Left renal pelvis (tissue), 4 donors: ENCODE data around the gene GNG2. TPM values are rescaled to one million over a fixed set of nuclear protein-coding genes. Genes with fewer than 3 reads are reported as not detected.

Source experiments
- DNase-seq, 4 donors: peaks; one replicate each; pipeline ENCODE4 v3.0.0-alpha.2; 2013; ENCODE audit warnings: low read depth in 4 of 4, low spot score in 3 of 4
- polyA plus RNA-seq, 4 donors: library from polyadenylated mRNA; unstranded; fragments of 120-200 nt; gene quantifications; one replicate each; pipeline ENCODE4 v1.2.1, GENCODE V29; 2013; ENCODE audit not compliant: insufficient read length in 4 of 4

Gene GNG2
- polyA plus RNA-seq, 4 donors = 63.7 to 104 (median 75.8) TPM

- no peak for DNase-seq
Measured at GRCh38 chr14:51933191-51933590, 72.8 kb downstream of the GNG2 start.

GRCh38 chr14:51938137-51938536, 77.7 kb downstream of the GNG2 start:
- no peak for DNase-seq

- no peak for DNase-seq
Measured at GRCh38 chr14:51938821-51939220, 78.4 kb downstream of the GNG2 start.

GRCh38 chr14:51939226-51939625, 78.8 kb downstream of the GNG2 start:
- no peak for DNase-seq

- no peak for DNase-seq
Measured at GRCh38 chr14:51939755-51940301, 79.4 kb downstream of the GNG2 start.

DNA sequence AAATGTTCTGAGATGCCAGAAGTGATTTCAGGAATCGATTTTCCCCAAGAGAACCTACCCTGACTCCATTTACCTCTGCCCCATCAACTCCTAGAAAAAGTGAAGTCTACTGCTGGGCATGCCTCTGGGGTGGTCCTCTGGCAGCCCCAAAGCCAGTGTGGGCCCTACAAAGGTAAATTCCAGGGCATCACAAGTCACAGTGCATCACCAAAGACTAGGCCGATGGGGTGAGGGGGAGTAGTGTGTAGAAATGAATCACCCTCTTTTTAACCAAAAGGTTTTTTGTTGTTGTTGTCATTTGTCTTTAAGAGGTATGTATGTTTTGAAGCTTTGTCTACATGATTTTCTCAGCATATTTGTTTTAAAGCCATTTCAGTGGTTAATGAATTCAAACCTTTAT, 82.6 kb downstream of the GNG2 start:
- no peak for DNase-seq

DNA sequence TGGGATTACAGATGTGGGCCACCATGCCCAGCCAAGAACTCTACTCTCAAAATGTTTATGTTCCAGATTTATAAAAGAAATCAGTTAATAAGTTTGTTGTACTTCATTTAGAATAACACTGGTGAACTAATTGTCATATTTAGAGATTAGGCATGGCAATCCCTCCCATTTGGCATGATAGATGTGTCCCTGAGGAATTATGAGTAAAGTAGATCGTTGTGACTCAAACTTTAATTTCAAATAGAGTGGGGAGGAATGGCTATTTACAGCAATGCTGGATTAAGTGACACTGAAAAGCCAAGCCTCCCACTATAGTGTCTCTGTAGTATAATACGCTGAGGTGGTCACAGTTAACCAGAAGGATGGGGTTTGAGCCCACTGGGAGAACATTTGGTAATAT, 89.6 kb downstream of the GNG2 start:
- DNase-seq = no peak

DNA sequence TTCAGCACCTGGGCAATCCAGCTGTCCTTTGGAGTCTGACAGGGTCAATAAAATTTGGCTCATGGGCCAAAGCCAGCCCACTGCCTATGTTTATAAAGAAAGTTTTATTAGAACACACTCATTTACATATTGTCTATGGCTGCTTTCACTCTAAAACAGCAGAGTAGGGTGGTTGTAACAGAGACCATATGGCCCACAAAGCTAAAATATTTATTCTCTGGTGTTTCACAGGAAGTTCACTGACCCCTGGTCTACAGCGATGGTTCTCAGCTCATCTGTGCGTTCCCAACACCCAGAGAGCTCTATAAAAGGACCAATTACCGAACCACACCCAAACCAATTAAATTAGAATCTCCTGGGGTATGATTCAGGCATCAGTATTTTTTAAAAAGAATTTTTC, 91.2 kb downstream of the GNG2 start:
- no peak for DNase-seq

DNA sequence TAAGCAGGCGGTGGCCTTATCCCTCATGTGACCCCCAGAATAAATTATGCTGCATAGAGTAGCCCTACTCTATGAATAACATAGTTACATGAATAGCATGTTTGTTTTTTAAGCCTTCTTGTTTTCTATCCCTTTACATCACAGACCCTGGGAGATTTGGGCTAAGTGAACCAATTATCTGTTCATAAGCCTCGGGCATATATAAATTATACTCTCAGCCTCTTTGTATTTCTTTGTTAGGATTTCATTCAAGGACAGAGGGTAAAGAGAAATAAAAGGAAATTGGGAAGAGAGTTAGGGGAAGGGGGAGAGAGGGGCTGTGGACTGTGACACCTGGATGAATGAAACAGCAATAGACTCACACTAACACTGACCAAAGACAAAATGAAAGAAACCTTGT, 93.6 kb downstream of the GNG2 start:
- no peak for DNase-seq

- DNase-seq = no peak
Measured at GRCh38 chr14:51954657-51955056, 94.2 kb downstream of the GNG2 start.

GRCh38 chr14:51957950-51958349, 97.5 kb downstream of the GNG2 start:
- no peak for DNase-seq

DNA sequence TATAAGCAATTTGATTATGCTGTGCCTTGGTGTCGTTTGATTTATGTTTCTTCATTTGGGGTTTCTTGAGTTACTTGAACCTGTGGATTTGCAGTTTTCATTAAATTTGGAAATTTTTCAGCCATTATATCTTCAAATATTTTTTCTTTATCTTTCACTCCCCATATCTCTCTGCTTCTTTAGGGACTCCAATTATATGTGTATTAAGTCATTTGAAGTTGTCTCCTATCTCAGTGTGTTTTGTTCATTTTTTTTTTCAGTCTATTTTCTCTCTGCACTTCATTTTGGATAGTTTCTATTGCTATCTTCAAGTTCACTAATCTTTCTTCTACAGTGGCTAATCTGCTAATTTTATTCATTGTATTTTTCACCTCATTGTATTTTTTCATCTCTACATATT, 99.5 kb downstream of the GNG2 start:
- DNase-seq = no peak

DNA sequence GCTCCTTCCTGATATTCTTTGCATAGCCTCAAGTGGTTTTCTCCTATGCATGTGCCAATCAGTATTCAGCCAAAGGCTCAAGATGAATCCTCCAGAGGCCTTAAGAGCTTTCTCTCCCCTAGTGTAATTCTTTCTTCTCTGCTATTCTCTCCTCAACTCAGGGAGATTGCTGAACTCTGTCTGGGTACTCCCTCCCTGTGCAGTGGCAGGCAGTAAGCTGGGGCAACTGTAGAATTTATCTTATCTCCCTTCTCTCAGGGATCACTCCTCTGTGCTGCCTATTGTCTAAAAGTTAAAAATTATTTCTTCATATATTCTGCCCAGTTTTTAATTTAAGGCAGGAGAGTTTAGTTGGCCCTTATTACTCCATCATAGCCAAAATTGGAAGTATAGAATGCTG, 100.5 kb downstream of the GNG2 start:
- no peak for DNase-seq

GRCh38 chr14:51962711-51963110, 102.3 kb downstream of the GNG2 start:
- no peak for DNase-seq

DNA sequence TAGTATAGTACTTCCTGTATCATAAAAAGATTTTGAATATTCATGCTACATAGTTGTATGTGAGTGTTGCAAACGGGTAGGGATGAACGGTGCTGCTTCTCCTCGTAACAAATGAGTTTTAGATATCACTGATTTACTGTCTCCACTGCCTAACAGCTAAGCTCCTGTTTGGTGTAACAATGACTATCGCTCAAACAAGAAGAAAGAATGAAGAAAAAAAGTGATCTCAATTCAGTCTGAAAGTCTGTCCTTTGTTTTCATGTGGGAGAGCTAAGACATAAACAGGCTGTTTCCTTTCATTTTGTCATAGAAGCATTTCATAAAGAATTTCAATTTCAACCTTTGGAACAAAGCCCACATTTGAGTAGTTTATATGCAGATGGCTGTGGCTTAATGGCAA, 102.9 kb downstream of the GNG2 start:
- peak; percentile 14 to 43 (median 25) for DNase-seq

DNA sequence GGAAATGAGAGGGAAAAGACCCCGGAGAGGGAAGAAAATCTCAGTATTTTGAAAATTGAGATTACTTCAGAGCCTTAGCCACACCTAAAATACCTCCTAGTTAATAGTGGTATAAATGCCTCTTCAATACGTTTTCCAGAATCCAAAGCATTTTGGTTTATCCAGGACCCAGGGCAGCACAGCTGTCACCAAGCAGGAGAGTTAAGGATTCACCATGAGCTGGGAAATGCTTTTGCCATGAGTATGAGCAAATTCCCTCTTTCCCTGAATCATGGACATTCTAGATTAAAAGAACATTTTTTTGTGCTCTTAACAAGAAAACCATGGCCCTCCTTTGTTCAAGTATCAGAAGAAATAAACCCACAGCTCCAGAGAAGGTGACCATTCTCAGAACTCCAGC, 107.1 kb downstream of the GNG2 start:
- DNase-seq = no peak

GRCh38 chr14:51969852-51970540, 109.6 kb downstream of the GNG2 start:
- no peak for DNase-seq

DNA sequence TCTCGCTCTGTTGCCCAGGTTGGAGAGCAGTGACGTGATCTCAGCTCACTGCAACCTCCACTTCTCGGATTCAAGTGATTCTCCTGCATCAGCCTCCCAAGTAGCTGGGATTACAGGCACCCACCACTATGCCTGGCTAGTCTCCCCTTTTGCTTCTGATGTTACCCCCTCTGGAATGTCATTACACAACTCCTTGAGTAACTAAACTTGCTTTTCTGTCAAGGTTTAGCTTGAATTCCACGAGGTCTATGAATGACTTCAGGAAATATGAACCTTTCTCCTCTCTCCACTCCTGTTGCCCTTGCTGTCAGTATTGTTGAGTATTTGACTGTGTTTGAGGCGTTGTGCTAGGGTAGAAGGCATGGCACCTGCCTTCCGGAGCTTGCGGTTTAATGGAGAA, 112.2 kb downstream of the GNG2 start:
- no peak for DNase-seq

GRCh38 chr14:51977075-51977474, 116.7 kb downstream of the GNG2 start:
- no peak for DNase-seq

- no peak for DNase-seq
Measured at GRCh38 chr14:51978681-51979085, 118.3 kb downstream of the GNG2 start.

- peak in 1 of 4 donors; percentile 68 for DNase-seq
Measured at GRCh38 chr14:51979088-51979709, 118.8 kb downstream of the GNG2 start.

GRCh38 chr14:51981218-51981854, 120.9 kb downstream of the GNG2 start:
- DNase-seq = no peak
